Stimulated activated naive CD8-positive, alpha-beta T cell treated with anti-CD3 and anti-CD28 coated beads, Interleukin-15, Interleukin-2, amounts not matched to agents 100 ng/mL and 50 ng/mL, for 24 hours (primary cell): ENCODE measurements around the gene PDGFD.

ENCODE experiments used
- H3K27ac Mint-ChIP-seq: one replicate; pipeline ENCODE4 v1.8.0; 2021; ENCODE audit warnings: mild to moderate bottlenecking, mixed read lengths
- H3K27me3 Mint-ChIP-seq: one replicate; pipeline ENCODE4 v1.8.0; 2021; ENCODE audit warnings: mixed read lengths
- H3K36me3 Mint-ChIP-seq: one replicate; pipeline ENCODE4 v1.8.0; 2021; ENCODE audit warnings: low read depth, mixed read lengths
- H3K4me1 Mint-ChIP-seq: one replicate; pipeline ENCODE4 v1.8.0; 2021; ENCODE audit warnings: low read depth, mixed read lengths
- H3K4me3 Mint-ChIP-seq: one replicate; pipeline ENCODE4 v1.8.0; 2021; ENCODE audit warnings: mild to moderate bottlenecking, mixed read lengths
- H3K9me3 Mint-ChIP-seq: one replicate; pipeline ENCODE4 v1.8.0; 2021; ENCODE audit warnings: mixed read lengths

PDGFD gene

DNA sequence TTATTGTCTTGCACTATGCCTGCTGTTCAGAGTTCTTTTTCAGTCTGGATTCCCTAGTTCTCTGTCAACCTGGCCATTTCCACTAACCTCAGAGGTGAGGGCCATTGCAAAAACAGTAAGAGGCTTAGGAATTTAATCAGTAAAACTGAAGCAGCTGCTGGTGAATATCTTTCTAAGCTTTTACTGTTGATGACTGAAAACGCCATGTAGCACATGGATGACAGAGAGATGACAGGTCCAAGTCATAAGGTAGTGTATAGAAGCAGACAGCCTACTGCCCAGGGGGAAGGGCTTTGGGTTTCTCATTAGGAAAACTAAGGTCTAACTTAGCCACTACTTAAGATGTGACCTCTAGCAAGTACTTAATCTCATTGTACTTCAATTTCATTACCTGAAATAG is 280.1 kb downstream of the PDGFD start:
- no peaks in the 10 kb centered on the region for H3K4me1 Mint-ChIP-seq
- no peak overlapping the region for H3K4me3 Mint-ChIP-seq
- no peaks in the 10 kb centered on the region for H3K9me3 Mint-ChIP-seq
- H3K27me3 Mint-ChIP-seq, result no peaks in the 10 kb centered on the region
- H3K27ac Mint-ChIP-seq, result no peak overlapping the region
- no peaks in the 10 kb centered on the region for H3K36me3 Mint-ChIP-seq

GRCh38 chr11:103883291-103883690 is 280.7 kb downstream of the PDGFD start:
- Mint-ChIP-seq H3K4me3 (no peak overlapping the region), H3K9me3 (peaks cover under 1% of the 10 kb centered on the region), H3K4me1 (no peaks in the 10 kb centered on the region), H3K27ac (no peak overlapping the region), H3K27me3 (no peaks in the 10 kb centered on the region), H3K36me3 (no peaks in the 10 kb centered on the region)

GRCh38 chr11:103881584-103881983 is 282.4 kb downstream of the PDGFD start:
- H3K27ac Mint-ChIP-seq, result no peak overlapping the region

GRCh38 chr11:103880968-103881367 is 283.0 kb downstream of the PDGFD start:
- H3K9me3 Mint-ChIP-seq, result peaks cover 5% of the 10 kb centered on the region
- H3K27ac Mint-ChIP-seq, result no peak overlapping the region
- no peaks in the 10 kb centered on the region for H3K36me3 Mint-ChIP-seq
- no peaks in the 10 kb centered on the region for H3K4me1 Mint-ChIP-seq
- H3K27me3 Mint-ChIP-seq, result no peaks in the 10 kb centered on the region
- H3K4me3 Mint-ChIP-seq, result no peak overlapping the region

More at GRCh38 chr11:103881584-103881983, 282.4 kb downstream of the PDGFD start:
- no peak overlapping the region for H3K4me3 Mint-ChIP-seq
- no peaks in the 10 kb centered on the region for H3K27me3 Mint-ChIP-seq
- peaks cover 5% of the 10 kb centered on the region for H3K9me3 Mint-ChIP-seq
- H3K36me3 Mint-ChIP-seq, result no peaks in the 10 kb centered on the region
- H3K4me1 Mint-ChIP-seq, result no peaks in the 10 kb centered on the region

DNA sequence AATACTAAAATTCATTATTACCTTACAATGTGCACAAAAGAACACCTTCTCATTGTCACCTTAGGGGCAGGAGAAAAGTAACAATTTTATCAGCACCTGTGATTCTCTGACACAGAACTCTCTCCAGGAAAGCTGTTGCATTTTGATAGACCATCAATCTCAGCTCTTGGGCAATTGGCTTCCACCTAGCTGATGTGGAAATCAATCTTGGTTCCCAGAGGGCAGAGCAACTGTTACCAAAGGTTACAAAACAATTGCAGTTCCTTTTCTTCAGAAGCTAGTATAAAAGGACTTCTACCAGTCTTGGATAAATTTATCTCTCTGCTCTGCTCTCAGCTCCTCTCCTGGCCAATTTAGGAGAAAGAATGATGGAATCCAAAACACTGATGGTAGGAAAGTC is 285.3 kb downstream of the PDGFD start:
- H3K27ac Mint-ChIP-seq, result no peak overlapping the region
- H3K4me3 Mint-ChIP-seq, result no peak overlapping the region
- no peaks in the 10 kb centered on the region for H3K36me3 Mint-ChIP-seq
- peaks cover 5% of the 10 kb centered on the region for H3K9me3 Mint-ChIP-seq
- H3K4me1 Mint-ChIP-seq, result no peaks in the 10 kb centered on the region
- H3K27me3 Mint-ChIP-seq, result no peaks in the 10 kb centered on the region

DNA sequence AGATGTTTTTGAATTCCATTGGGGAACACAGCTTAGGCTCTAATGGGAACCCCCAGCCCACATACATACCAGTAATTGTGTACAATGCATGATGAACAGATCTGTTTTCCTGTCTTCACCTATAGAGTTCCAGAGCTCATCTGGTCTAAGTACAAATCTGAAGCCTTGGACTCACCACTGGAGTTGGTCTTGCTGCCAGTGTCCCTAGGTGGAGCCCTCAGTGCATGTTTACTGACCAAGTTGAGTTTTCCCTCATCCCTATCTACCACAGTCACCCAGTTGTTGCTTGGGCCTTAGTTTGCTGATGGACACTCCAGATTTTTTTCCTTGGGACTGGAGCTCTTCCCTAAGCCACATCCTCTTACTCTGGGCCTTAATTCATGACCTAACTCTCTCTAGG is 286.7 kb downstream of the PDGFD start:
- Mint-ChIP-seq H3K27me3 (no peaks in the 10 kb centered on the region), H3K9me3 (peaks cover 5% of the 10 kb centered on the region), H3K4me3 (no peak overlapping the region)

DNA sequence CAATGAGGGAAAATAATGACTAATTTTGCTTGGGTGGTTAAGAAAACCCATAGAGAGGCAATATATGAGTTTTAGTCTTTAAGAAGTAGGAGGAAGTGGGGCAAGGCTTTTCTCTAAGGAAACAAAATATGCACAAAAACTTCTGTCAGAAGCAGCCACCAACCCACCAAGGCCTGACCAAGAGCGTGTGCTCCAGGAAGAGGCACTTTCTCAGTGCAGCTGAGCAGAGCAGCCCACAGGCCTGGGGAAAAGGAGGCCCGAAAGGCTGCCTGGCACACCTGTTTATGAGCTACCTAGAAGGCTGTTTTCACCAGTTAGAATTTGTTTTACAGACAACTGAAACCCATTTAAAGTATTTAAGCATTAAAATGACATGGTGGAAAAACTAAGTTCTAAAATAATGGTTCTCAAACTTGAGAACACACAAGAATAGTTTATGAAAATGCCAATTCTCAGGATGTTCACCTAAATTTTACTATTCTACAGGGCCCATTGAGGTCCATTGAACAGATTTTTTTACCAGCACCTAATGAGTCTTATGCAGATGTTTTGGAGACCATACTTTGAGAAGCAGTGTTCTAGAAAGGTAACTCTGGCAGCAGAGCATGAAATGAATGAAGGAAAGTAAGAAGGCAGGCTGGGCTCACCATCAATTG is 288.0 kb downstream of the PDGFD start:
- Mint-ChIP-seq H3K27me3 (no peaks in the 10 kb centered on the region), H3K4me3 (no peak overlapping the region), H3K27ac (no peak overlapping the region), H3K4me1 (no peaks in the 10 kb centered on the region), H3K36me3 (no peaks in the 10 kb centered on the region), H3K9me3 (peaks cover 5% of the 10 kb centered on the region)

More for the DNA sequence above, 286.7 kb downstream of the PDGFD start:
- H3K36me3 Mint-ChIP-seq, result no peaks in the 10 kb centered on the region
- H3K27ac Mint-ChIP-seq, result no peak overlapping the region
- H3K4me1 Mint-ChIP-seq, result no peaks in the 10 kb centered on the region

DNA sequence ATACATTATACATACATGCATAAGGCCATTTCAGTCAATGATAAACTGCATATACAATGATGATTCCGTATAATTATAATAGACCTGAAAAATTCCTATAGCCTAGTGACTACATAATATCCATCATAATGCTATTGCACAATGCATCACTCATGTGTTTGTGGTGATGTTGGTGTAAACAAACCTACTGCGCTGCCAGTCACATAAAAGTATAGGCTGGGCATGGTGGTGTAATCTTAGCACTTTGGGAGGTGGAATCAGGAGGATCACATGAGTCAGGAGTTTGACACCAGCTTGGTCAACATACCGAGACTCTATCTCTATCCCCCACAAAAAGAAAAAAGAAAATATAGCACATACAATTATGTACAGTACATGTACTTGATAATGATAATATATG is 291.2 kb downstream of the PDGFD start:
- Mint-ChIP-seq H3K27ac (no peak overlapping the region), H3K36me3 (no peaks in the 10 kb centered on the region), H3K27me3 (no peaks in the 10 kb centered on the region), H3K4me1 (no peaks in the 10 kb centered on the region), H3K4me3 (no peak overlapping the region), H3K9me3 (no peaks in the 10 kb centered on the region)

DNA sequence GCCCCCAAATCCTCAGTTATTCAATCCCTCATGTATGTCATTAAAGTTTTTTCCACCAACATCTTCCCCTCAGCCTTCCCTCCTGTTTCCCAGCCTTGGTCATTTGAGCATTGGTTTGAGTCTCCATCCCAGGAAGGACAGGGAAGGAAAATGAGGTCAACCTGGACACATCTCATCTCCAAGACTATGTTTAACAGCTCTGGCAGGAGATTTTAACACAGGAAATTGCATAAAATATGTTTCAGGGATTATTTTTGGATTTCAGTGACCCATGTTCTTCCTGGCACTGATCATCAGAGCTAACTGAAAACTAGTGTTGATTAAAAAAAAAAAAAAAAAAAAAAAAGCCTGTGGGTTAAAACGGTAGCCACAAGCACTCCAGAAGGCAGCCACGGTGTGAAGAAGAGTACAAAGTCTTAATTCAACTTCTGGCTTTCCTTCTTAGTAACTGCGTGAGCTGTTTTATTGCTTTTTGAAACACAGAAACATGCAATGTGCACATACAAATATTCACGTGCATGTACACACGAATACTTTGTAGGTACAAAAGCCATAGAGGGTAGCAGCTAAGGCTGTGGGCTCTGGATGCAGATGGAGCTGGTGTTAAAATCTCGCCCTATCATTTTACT is 291.9 kb downstream of the PDGFD start:
- Mint-ChIP-seq H3K9me3 (no peaks in the 10 kb centered on the region), H3K27me3 (no peaks in the 10 kb centered on the region), H3K4me3 (no peak overlapping the region), H3K27ac (no peak overlapping the region), H3K36me3 (no peaks in the 10 kb centered on the region), H3K4me1 (no peaks in the 10 kb centered on the region)

DNA sequence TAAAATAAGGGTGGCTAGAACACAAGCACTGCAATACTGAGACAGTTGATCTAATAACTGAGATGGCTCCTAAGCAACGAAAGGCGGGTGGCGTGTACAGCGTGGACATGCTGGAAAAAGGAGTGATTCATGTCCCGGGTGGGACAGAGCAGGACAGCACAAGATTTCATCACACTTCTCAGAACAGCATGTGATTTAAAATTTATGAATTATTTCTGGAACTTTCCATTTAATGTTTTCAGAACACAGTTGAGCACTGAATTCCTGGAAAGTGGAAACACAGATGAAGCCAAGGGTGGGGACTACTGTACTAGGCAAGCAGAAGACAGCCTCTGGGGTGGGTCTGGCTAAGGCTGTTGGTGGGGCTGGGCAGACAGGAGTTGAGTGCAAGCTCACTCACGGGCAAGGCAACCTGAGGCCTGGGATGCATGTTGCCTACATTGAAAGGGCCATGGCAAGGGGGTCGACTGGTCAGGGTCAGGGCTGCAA is 293.1 kb downstream of the PDGFD start:
- Mint-ChIP-seq H3K4me3 (no peak overlapping the region), H3K4me1 (no peaks in the 10 kb centered on the region), H3K9me3 (no peaks in the 10 kb centered on the region), H3K27me3 (no peaks in the 10 kb centered on the region), H3K27ac (no peak overlapping the region), H3K36me3 (no peaks in the 10 kb centered on the region)

GRCh38 chr11:103867481-103867880 is 296.5 kb downstream of the PDGFD start:
- no peaks in the 10 kb centered on the region for H3K27me3 Mint-ChIP-seq
- H3K4me3 Mint-ChIP-seq, result no peak overlapping the region
- no peaks in the 10 kb centered on the region for H3K4me1 Mint-ChIP-seq
- no peaks in the 10 kb centered on the region for H3K9me3 Mint-ChIP-seq
- no peaks in the 10 kb centered on the region for H3K36me3 Mint-ChIP-seq
- H3K27ac Mint-ChIP-seq, result no peak overlapping the region

DNA sequence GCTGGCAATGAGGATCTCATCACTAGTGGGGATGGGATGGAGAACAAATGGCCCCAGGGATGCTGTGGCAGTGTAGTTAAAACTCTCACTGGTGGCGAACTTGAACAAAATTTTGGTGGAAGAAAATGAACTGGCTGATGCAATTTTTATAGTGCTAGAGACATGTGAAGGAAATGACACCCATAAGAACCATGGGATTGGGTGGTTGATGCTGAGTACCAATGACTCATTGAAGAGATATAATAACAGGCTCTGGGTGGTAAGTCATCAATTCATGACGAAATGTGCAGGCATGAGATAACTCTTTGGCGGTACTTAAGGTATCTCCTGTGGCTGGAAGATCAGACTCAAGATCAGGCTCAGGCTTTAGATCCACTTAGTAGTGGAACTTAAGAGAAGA is 300.4 kb downstream of the PDGFD start:
- Mint-ChIP-seq H3K4me1 (no peaks in the 10 kb centered on the region), H3K4me3 (no peak overlapping the region), H3K27me3 (no peaks in the 10 kb centered on the region), H3K36me3 (no peaks in the 10 kb centered on the region), H3K9me3 (no peaks in the 10 kb centered on the region), H3K27ac (no peak overlapping the region)

DNA sequence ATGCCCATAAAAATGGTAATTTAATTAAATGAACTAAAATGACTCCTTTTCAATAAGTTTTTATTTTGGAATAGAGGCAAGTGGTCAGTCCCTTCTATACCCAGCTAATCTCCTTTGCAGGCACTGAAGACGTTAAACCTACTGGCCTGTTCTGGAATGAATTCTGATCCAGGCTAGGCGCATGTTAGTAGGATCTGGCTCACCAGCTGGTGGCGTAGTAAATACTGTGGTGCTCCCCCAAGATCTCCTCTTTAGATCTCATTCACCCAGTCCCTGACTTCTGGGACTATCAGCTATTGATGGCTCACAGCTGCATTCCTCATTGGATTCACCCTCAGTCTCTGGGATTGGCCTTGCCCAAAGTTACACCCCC is 301.2 kb downstream of the PDGFD start:
- Mint-ChIP-seq H3K27me3 (no peaks in the 10 kb centered on the region), H3K9me3 (no peaks in the 10 kb centered on the region), H3K4me3 (no peak overlapping the region), H3K36me3 (no peaks in the 10 kb centered on the region), H3K4me1 (no peaks in the 10 kb centered on the region), H3K27ac (no peak overlapping the region)

- H3K27me3 Mint-ChIP-seq, result no peaks in the 10 kb centered on the region
- no peaks in the 10 kb centered on the region for H3K4me1 Mint-ChIP-seq
- H3K36me3 Mint-ChIP-seq, result no peaks in the 10 kb centered on the region
- no peak overlapping the region for H3K4me3 Mint-ChIP-seq
- H3K27ac Mint-ChIP-seq, result no peak overlapping the region
- H3K9me3 Mint-ChIP-seq, result no peaks in the 10 kb centered on the region
Measured at GRCh38 chr11:103862094-103862801, 301.7 kb downstream of the PDGFD start.
